Stimulated activated CD8-positive, alpha-beta memory T cell treated with anti-CD3 and anti-CD28 coated beads, Interleukin-2, amount 100 ng/mL, for 48 hours (primary cell): Measurements from ENCODE around the gene TMEM144.

Experiments
- DNase-seq, 2 donors: peaks; one replicate each; pipeline ENCODE4 v3.0.0-alpha.2; 2020; ENCODE audit warnings: low read depth in 2 of 2

Gene TMEM144

DNA sequence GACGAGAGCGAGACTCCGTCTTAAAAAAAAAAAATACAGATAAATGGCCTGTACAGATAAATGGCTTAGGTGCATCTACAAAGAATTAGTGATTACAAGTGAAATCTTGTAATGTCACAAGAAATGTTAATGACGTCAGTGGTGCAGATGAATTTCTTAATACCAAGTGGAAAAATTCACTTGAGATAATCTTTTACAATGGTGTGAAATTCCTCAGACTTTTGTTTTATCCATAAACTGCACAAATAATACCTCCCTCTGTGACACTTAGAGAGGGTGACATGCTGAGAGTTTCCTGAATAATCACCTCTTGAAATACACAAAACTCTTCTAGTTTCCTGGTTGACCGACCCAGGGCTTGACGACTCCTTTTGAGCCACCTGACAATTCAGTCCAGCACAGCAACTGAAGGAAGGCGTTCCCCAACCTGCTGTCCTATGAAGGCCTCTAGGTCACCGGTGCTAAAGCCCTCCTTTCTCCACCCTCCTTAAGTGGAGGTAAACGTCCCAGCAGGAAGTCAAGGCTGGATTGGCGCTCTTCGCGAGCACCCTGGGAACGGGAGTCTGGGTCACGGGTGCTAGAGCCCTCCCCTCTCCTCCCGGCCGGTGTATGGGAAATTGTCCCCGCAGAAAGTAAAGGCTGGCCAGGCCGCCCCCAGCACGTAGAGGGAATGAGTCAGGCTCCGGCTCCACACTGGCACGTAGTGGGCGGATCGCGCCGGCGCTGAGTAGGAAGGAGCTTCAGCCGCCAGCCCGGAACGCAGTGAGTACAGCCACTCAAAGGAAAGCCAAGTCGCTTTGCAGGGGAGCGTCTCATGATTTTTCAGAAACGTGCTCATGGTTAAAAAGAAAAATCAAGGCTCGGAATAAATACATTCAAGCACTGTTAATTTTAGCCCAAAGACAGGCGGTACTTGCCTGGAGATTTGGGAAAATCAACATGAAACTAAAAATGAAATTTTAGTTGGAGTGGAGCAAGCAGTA lies at the start of gene TMEM144:
TSS of gene TMEM144 (plus strand) at position 662 of the 983 bp plus-strand sequence. CDS start 2,182 bp downstream, outside the sequence.
- peak; percentile 45 to 51 for DNase-seq

GRCh38 chr4:158161551-158162354 lies 48.5 kb upstream of the TMEM144 start:
- DNase-seq = no peak

- no peak for DNase-seq
Measured at GRCh38 chr4:158162631-158163030, 47.7 kb upstream of the TMEM144 start.

DNA sequence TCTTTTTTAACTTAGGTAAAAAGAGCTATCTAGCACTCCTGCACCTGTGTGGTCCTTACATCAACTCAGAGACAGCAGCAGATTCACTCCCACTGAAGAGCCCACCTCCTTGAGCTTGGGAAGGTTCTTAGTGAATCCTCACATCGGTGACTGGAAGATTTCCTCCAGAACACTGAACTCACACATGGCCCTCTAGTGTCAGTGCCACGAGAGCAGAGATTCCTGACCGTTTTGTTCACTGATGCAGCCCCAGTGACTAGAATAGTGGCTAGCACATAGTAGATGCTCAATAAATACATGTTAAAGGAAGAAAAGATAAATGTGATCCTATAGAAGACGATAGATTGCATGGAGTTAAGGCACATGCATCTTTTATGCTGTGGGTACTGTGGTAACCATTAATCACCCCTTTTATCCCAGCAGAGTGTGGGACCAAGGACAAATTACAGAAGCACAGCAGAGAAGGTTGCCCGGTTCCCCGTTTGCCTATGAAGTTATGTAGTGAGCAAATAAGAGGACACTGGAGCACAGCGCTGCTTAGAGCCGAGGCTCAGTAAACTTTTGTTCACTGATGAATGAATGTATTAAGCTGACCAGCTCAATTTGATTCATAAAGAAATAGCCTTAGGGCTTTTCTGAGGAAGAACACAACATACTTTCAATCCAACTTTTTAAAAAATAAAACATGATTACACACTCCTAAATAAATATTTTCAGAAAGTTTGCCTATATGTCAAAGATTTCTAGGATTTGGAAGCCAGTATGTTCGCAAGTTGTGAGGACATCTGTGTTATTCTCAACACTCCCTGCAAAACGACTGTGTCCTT lies 46.1 kb upstream of the TMEM144 start:
- DNase-seq = no peak

- no peak for DNase-seq
Measured at GRCh38 chr4:158164768-158165213, 45.5 kb upstream of the TMEM144 start.

- no peak for DNase-seq
Measured at GRCh38 chr4:158166701-158167100, 43.6 kb upstream of the TMEM144 start.

DNA sequence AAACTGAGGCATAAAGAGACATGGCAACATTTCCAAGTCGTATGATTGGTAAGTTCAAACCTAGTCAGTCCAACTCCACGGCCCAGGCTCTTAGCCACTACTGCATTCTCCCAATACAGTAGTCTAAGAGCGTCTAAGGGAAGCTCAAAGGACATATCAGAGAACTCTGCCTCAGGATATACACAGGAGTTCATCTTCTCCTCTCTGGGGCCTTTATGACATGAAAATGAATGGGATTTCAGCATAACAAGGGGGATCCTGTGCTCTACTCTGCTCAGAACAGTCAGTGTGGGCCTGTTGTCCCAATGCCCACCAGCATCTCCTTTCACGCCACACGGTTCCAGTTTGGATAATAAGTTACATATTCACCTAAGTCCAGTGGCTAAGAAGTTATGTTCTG lies 41.7 kb upstream of the TMEM144 start:
- DNase-seq = no peak

GRCh38 chr4:158169506-158169905 lies 40.8 kb upstream of the TMEM144 start:
- DNase-seq = no peak

DNA sequence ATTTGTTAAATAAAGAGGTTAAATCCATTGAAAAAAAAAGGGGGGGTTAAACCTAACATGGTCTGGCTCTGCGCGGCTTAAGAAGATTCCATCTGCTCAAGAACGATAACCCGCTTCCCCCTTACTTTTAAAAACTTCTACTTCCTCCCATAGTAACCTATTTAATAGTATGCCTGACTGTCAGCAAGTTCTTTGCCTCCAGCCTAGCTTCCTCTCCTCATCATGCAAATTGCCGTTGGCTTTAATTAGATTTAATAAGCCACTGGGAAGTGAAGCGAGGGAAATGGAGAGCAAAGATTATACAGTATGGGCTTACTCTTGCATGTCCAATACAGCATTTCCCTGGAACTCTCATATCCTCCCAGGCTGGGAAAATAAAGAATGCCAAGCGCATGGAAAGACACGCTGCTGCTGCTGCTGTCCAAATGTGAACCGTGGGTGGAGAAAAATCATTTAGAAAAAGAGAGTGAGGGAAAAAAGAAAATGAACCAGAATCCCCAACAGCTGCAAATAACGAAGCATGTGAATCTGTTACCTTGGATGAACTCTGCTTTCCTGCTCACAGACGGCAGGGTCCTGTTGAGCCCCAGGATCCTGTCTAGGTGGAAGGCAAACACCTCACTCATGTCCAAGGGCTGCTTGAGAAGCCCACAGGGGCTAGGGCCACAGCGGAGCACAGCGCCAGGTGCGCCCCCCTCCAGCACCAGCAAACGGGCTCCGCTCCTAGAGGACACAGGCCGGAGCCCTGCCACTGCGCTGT lies 40.2 kb upstream of the TMEM144 start:
- DNase-seq = no peak

- peak in 1 of 2 donors; percentile 17 for DNase-seq
Measured at GRCh38 chr4:158170691-158171561, 39.4 kb upstream of the TMEM144 start.

DNA sequence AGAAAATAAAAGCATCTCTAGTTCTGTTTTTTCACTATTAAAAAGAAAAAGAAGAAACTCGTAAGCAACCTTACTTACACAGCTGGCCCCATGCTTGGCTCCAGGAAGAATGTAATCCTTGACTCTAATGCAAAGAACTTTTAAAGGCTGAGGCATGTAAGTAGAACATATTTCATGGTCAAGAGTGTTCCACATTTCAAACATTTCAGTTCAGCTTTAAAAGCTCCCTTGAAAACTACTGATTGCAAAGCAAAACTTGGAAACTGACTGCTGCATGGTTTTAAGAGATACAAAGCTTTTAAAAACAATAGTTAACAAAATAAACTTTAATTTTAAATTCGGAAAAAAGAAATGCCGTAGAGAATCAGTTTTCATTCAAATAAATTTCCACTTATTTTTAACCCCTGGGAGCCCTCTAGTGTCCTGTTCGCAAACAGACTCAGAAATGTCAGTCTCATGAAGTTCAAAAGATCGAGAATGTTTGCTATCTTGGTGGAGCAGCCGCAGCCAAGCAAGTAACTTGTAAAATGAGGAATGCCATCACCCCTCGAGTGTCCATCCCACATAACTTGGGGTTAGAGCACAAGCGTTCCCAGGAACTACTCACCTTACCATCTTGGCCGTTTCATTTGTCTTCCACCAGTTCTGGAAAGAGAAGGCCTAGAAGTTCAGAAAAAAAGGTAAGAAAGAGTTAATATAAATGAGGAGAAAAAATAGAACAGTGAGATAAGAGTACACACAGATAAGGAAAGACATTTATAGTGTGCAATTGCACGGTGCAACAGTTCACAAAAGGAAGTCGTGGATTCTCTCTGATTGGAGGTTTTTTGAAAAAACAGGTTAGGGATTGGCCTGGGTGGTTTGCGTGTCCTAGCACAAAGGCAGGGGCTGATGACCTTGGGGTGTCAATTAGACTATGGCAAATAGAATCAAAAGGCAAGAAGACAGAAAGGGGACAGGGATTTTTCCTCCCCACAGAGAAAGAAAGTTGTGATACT lies 37.7 kb upstream of the TMEM144 start, which contains the start of gene GASK1B:
TSS of gene GASK1B (minus strand) at position 765 of the 998 bp plus-strand sequence. CDS start 1,650 bp downstream, outside the sequence.
- no peak for DNase-seq

DNA sequence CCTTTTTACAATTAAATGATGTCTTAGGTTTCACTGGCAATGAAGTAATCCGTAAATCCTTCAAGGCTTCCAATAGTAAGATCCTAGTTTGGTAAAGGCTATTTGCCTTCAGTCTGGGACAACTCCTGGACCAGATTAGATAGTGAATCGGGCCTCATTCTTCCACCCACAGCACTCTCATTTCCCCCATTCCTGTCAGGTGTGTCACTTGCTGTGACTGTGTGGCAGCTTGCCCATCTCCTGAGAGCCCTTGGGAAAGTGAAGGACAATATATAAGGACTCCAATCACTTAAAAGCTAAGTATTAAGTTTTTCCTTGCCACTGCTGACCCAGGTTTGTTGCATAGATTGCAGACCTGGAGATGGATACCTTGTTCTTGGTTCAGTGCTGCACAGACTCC lies 34.2 kb upstream of the TMEM144 start:
- DNase-seq = no peak

DNA sequence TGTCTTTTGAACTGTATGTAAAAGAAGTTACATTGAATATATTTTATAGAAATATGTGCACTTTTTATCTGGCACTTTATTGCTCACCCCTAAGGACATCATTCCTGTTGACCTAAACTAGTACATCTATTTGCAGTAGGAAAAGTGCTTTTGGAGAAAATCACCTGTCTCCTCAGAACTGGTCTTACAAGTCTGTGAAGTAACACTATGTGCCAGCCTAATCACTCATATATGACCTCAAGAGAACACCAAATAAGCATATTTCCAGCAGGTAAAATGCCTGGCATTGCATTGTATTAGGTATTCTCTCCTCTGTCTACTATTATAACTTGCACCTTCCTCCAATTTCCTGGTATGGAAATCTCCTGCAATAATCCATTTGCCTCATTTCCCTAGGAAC lies 33.5 kb upstream of the TMEM144 start:
- no peak for DNase-seq

DNA sequence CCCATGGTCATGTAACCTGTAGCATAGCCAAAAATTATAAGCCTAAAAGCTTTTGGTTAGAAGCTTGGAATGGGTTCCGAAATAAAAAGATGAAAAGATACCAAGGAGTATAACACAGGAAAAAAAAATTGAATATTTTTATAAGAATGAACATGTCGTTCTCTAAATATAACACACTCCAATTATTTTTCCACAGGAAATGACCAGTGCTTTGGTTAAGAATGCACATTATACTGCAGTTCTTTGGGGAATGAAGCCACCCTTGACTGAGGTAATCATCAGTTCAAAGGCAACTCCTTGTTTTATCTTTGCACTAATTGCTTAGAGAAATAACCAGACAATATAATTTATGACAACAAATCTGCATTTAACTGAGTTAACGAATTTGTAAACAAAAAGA lies 30.8 kb upstream of the TMEM144 start:
- DNase-seq = no peak

GRCh38 chr4:158181906-158182305 lies 28.4 kb upstream of the TMEM144 start:
- DNase-seq = no peak

DNA sequence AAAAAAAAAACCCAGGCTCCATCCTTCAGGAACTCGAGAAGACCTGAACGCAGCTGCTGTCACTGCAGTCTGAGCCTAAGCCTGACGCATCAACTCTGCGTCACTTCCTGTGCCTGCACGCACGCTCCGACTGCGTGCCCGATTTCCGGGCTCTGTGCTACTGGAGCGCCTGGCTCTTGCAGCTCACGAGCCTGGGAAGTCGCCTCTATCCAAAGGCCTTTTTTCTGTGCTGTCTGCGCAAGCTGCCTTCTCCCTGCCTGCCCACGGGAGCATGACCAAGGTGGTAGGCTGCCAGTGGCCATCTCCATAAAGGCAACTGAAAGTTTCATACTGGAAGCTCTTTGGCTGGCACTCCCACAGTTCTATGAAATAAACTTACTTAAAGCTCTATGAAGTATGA lies 27.6 kb upstream of the TMEM144 start:
- DNase-seq = no peak

DNA sequence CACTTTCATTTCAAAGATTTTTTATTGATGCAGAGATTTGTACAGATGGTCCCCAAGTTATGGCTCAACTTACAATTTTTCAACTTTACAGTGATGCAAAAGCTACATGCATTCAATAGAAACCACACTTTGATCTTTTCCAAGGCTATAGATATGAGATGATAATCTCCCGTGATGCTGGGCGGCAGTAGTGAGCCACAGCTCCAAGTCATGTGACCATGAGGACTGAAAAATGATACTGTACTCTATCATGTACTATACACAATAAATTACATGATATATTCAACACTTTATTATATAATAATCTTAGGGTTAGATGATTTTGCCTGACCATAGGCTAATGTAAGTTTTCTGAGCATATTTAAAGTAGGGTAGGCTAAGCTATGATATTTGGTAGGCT lies 23.5 kb upstream of the TMEM144 start:
- no peak for DNase-seq

DNA sequence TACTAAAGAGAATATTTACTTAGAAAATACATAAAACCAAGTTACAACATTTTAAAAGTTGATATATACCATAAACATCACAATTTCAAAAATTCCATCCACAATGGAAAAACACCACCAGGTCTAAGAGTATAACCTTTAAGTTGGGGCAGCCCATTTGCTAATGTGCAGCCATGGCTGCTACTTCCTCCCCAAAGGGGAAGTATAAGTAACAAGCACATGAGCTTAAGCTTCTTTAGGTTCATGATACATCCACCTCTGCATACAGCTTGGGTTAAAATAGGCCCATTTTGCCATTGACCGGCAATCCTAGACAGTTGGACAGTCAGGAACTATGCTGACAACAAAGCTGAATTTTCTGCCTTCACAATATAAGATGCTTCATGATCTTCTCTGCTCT lies 20.9 kb upstream of the TMEM144 start:
- no peak for DNase-seq
